NK-92 treated with Interleukin-12 subunit alpha and Interleukin-12 subunit beta, amount 100 ng/mL, for 24 hours (cell line): ENCODE measurements around the gene RAD9A.

Source experiments
- DNase-seq: peaks from one replicate; lab custom pipeline; 2025; lab: John Stamatoyannopoulos, UW

Gene RAD9A

DNA sequence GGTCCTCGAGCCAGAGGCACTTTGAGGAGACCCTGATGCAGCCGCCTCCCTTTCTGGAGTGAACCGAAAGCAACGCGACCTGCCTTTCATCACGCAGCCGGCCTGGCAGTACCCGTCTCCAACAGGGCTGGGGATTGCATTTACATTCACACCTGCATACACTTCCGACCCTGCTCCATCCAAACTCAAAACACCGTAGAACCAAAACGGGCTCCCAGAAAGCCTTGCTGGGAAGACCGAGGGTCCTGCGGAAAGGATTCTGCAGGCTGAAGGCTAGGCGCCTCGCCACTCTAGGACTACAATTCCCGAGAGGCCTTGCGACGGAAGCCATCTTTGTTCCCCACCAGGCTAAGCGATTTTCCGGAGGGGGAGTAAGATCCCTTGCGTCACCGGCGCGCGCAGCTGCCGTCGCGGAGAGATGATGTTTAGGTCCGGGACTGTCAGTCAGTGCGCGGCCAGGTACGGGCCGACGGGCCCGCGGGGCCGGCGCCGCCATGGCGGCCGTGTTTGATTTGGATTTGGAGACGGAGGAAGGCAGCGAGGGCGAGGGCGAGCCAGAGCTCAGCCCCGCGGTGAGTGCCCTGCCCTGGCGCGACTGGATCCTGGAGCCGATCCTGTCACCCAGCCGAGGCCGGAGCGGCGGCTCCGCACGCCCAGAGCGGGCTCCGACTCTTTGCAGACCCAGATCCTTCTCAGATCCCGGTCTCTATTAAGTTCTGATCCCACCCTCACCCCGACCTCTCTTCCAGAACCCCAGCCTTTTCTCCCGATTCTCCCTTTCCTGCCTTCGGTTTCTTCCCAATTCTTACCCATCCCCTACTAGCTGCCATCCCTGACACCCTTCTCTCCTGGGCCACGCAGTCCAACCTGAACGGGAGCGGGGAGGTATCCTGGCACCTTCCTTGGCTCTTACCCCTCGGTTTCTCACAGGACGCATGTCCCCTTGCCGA is 36.5 kb downstream of the RAD9A start, which contains the start of gene RPS6KB2:
Gene RPS6KB2 (plus strand): TSS at position 443 of the 950 bp plus-strand sequence. CDS start 52 bp downstream, at position 495.
- peak; percentile 95 for DNase-seq

DNA sequence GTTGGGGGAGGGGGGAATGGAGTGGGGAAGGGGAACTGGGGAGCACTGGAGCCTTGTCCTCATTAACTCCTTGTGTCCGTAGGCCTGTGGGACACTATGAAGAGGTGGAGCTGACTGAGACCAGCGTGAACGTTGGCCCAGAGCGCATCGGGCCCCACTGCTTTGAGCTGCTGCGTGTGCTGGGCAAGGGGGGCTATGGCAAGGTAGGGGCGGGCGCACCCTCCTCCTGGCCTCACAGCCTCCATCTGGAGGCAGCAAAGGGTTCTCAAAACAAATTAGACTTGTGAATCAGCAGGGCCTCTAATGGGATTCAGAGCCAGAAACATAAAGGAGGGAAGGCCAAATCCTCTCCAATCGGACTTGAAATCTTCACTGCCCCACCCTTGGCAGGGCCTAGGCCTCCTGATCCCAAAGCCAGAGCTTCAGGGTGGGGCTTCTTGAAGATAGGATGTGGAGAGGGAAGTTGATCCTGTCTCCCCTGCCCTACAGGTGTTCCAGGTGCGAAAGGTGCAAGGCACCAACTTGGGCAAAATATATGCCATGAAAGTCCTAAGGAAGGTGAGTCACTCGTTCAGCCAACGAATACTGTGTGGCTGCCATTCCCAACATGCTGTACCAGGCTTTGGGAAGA is 37.4 kb downstream of the RAD9A start:
- DNase-seq, result no peak

- DNase-seq, result no peak
Observed at GRCh38 chr11:67429722-67430121, 37.9 kb downstream of the RAD9A start.

- DNase-seq, result no peak
Observed at GRCh38 chr11:67431346-67432249, 39.8 kb downstream of the RAD9A start.

GRCh38 chr11:67432655-67433349 is 41.0 kb downstream of the RAD9A start:
- no peak for DNase-seq

GRCh38 chr11:67433536-67434394 is 42.0 kb downstream of the RAD9A start:
- no peak for DNase-seq

GRCh38 chr11:67434395-67434881 is 42.7 kb downstream of the RAD9A start:
- DNase-seq, result no peak

DNA sequence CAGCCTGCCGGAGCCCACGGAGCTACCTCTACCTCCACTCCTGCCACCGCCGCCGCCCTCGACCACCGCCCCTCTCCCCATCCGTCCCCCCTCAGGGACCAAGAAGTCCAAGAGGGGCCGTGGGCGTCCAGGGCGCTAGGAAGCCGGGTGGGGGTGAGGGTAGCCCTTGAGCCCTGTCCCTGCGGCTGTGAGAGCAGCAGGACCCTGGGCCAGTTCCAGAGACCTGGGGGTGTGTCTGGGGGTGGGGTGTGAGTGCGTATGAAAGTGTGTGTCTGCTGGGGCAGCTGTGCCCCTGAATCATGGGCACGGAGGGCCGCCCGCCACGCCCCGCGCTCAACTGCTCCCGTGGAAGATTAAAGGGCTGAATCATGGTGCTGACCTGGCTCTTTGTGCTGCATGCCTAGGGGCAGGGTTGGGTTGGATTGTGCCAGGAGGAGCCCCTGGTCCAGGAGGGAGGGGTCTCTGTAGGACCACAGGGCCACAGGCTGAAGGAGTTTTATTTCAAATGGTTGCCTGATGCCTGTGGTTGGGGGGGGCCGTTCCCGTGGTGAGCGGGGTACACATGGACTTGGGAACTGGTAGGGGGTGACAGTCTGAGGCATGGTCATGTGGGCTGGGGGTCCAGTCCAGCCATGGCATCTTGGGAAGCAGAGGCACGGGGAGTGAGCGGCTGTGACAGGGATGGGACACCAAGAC is 43.4 kb downstream of the RAD9A start:
- DNase-seq, result no peak

DNA sequence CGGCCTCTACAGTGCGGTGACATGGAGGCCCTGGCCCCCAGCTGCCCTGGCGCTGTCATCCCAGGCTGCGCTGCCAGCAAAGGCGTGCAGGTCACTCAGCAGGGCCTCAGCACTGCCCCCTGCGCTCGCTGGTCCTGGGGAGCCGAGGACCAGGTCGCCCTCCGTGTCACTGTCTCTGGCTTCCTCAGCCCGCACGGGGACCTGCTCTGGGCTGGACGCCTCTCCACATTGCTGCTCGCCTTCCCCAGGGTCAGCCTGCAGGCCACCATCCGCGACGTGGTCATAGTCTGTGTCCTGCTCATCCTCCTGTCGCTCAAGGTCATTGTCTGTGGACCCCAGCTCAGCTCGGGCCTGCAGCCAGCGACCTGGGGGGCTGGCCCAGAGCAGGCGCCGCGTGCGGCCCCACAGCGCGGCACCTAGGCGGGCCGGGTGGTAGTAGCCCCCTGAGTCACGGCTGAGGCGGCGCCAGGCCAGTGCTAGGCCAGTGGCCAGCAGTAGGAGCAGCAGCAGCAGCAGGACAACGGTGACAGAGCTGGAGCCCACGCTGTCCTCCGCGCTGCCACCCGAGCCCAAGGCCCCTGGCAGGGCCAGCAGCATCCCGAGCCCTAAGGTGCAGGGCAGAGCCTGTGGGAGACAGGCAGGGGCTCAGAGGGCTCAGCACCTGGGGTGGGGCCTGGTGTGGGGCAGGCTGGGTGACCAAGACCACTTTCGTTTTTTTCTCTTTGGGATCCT is 44.1 kb downstream of the RAD9A start:
- no peak for DNase-seq

GRCh38 chr11:67436459-67437081 is 44.8 kb downstream of the RAD9A start:
- peak; percentile 73 for DNase-seq

- DNase-seq, result peak; percentile 80
Observed at GRCh38 chr11:67437082-67437808, 45.5 kb downstream of the RAD9A start, which contains the start of gene PTPRCAP. Gene PTPRCAP, minus strand, starts transcription at chr11:67437682. Its CDS starts 63 bp downstream, at chr11:67437619.

DNA sequence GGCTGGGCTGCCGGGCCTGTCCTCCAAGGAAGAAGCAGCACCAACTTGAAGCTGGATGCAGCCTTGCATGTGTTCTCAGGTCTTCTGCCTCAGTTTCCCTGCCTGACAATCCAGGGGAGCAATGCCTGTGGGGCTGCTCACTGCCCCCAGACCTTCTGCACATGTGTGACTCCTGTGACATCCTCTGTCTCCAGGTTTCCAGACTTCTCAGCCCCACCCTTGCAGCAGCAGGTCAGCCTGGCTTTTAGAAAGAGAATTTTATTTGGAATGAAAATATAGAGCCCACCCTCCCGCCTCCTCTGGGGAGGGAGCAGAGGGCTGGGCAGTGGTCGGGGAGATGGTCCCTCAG is 46.0 kb downstream of the RAD9A start:
- DNase-seq, result no peak

- no peak for DNase-seq
Observed at GRCh38 chr11:67438158-67438902, 46.5 kb downstream of the RAD9A start.

DNA sequence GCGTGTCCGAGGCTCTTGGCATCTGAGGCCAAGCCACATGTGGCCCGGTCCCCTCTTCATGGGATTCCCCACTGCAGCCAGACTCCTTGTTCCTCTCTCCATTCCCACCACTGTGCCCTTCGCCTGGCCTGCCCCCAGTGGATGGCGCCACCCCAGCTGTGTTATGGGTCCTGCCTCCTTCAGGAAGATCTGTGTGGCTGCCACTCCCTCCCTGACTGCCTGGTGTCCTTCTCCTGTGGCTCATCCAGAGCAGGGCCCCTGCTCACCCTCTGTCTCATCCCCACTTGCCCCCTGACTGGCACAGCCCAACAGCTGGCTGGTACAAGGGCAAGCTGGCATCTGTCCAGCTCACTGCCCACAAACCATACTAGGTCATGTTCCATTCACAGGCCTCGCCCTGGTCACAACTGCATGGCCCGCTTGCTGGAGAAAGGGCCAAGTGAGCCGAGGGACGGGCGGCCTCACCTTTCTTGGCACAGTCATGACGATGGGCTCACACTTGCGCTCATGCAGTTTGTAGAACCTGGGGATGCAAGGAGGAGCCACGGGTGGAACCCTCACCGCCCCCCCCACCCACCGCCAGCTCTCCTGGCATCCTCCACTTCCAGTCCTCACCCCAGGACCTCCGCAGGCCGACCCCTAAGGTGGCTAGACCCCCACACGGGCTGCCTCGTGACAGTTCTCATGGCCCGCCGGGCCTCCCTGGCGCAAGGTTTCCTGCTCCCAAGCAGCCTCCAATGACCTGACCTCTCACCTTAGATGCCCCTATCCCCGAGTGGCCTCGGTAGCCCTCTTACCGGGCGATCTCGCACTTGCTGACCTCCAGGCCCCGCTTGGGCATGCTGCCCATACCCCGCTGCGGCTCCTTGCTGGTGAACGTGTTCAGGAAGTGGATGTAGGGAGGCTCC is 47.8 kb downstream of the RAD9A start:
- DNase-seq, result no peak

GRCh38 chr11:67440229-67441097 is 48.7 kb downstream of the RAD9A start:
- no peak for DNase-seq
